ENCODE measurements around the gene PRPF4. TPM values are rescaled to one million over a fixed set of nuclear protein-coding genes. Genes with fewer than 3 reads are reported as not detected.

The PRPF4 gene
- total and polyA plus RNA-seq, 9 of the 15 experiments (the other 6 are each of a cell fraction or from before 2014, with no cell fraction given), result 25.8 to 66.0 (median 39.8) TPM

DNA sequence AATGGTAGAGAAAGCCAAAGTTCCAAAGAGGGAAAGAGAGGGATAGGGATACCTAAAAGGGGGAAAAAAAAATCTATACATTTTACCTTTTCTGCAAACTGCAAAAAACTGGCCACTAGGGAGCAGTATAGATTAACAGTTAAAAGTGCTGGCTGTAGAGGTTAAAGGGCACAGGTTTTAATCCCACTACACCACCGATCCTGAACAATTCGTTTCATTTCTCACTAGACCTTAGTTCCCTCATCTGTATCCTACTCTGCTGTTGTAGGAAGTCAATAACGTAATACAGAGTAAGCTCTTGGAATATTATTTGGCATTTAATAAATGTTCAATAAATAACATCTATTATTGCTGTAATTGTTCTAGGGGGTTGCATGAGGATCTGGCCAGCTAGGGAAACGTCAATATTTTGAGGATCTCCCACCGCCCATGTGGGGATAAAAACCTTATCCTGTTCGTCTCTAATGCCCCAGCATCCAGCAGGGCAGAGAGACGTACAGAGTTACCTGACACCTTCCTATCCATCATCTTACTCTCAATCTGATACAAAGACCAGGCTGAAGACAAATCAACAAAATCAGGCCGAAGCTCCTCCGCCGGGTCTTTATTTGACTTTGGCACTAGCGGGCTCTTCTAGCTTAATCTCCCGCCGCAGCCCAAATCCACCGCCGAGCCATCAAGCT is 843 bp upstream of the PRPF4 start (continued):
- TF ChIP-seq MYC (IDR thresholded peaks at IDR 0.05; ENCODE audit: low read depth, low read length) (no peak), MYC (CRISPR knock-in tag; IDR thresholded peaks at IDR 0.05; ENCODE audit: borderline replicate concordance, low read depth) (no peak), DPF2 (IDR thresholded peaks at IDR 0.05) (0 out of 2 replicates have a peak, but pooled peaks have one; percentile 26), CCNT2 (IDR thresholded peaks at IDR 0.05; ENCODE audit: borderline replicate concordance, extremely low read depth, insufficient read length, low read depth, low read length) (no peak), RB1 (IDR thresholded peaks at IDR 0.05; ENCODE audit: low read depth) (0 out of 2 replicates have a peak, but pooled peaks have one; percentile 9), NFE2 (IDR thresholded peaks at IDR 0.05; ENCODE audit: low read depth) (0 out of 2 replicates have a peak, but pooled peaks have one; percentile 45), SMARCE1 (IDR thresholded peaks at IDR 0.05) (no peak), CTCF (IDR thresholded peaks at IDR 0.05 in 2 of 3, conservative IDR thresholded peaks at IDR 0.05 in 1 of 3; ENCODE audit: insufficient read depth in 2 of 3, low read depth in 1 of 3, low read length in 3 of 3) (peak; percentile 50 to 86 (median 70); a peak in 5 of 6 replicates), ARNT (IDR thresholded peaks at IDR 0.05) (peak in 1 of 2 experiments; percentile 40; a peak in 1 of 4 replicates), HLTF (IDR thresholded peaks at IDR 0.05) (no peak), C11orf30 (IDR thresholded peaks at IDR 0.05; ENCODE audit: low read depth) (peak; percentile 25; the same call in 1 of the 2 replicates), MTA2 (IDR thresholded peaks at IDR 0.05; ENCODE audit: low read depth) (0 out of 2 replicates have a peak, but pooled peaks have one; percentile 22), KDM1A (IDR thresholded peaks at IDR 0.05) (0 out of 4 replicates have a peak, but pooled peaks of 1 of the 2 experiments have one; percentile 16), ATF7 (IDR thresholded peaks at IDR 0.05) (no peak; the same call in 1 of the 2 replicates), TEAD1 (CRISPR knock-in tag; IDR thresholded peaks at IDR 0.05) (no peak), GTF2E2 (tag; IDR thresholded peaks at IDR 0.05) (no peak; the same call in 1 of the 2 replicates), FOXA3 (CRISPR knock-in tag; conservative IDR thresholded peaks at IDR 0.05 in 1 of 2, IDR thresholded peaks at IDR 0.05 in 1 of 2) (no peak), NCOR1 (IDR thresholded peaks at IDR 0.05) (0 out of 2 replicates have a peak, but pooled peaks have one; percentile 9), ZNF324 (CRISPR knock-in tag; IDR thresholded peaks at IDR 0.05) (no peak), CREB5 (CRISPR knock-in tag; IDR thresholded peaks at IDR 0.05) (no peak)
- TF ChIP-seq, protein P1, sequence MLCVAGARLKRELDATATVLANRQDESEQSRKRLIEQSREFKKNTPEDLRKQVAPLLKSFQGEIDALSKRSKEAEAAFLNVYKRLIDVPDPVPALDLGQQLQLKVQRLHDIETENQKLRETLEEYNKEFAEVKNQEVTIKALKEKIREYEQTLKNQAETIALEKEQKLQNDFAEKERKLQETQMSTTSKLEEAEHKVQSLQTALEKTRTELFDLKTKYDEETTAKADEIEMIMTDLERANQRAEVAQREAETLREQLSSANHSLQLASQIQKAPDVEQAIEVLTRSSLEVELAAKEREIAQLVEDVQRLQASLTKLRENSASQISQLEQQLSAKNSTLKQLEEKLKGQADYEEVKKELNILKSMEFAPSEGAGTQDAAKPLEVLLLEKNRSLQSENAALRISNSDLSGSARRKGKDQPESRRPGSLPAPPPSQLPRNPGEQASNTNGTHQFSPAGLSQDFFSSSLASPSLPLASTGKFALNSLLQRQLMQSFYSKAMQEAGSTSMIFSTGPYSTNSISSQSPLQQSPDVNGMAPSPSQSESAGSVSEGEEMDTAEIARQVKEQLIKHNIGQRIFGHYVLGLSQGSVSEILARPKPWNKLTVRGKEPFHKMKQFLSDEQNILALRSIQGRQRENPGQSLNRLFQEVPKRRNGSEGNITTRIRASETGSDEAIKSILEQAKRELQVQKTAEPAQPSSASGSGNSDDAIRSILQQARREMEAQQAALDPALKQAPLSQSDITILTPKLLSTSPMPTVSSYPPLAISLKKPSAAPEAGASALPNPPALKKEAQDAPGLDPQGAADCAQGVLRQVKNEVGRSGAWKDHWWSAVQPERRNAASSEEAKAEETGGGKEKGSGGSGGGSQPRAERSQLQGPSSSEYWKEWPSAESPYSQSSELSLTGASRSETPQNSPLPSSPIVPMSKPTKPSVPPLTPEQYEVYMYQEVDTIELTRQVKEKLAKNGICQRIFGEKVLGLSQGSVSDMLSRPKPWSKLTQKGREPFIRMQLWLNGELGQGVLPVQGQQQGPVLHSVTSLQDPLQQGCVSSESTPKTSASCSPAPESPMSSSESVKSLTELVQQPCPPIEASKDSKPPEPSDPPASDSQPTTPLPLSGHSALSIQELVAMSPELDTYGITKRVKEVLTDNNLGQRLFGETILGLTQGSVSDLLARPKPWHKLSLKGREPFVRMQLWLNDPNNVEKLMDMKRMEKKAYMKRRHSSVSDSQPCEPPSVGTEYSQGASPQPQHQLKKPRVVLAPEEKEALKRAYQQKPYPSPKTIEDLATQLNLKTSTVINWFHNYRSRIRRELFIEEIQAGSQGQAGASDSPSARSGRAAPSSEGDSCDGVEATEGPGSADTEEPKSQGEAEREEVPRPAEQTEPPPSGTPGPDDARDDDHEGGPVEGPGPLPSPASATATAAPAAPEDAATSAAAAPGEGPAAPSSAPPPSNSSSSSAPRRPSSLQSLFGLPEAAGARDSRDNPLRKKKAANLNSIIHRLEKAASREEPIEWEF (CRISPR knock-in tag; IDR thresholded peaks at IDR 0.05), result no peak

Measured in K562 (cell line).